HEK293 (cell line): ENCODE measurements around the gene ROM1.

Experiments
- GLIS2 ChIP-seq: fragments of 450-650 bp; formaldehyde crosslinking; IDR thresholded peaks from 2 replicates; pipeline ENCODE4 v1.5.1; 2016; ENCODE audit warnings: missing biosample characterization, missing genetic modification characterization
- IKZF3 ChIP-seq: fragments of 450-650 bp; IDR thresholded peaks from 2 replicates; pipeline ENCODE4 v1.5.0; 2018; ENCODE audit warnings: missing biosample characterization, mild to moderate bottlenecking, missing genetic modification characterization, moderate library complexity
- KLF16 ChIP-seq: fragments of 450-650 bp; formaldehyde crosslinking; IDR thresholded peaks from 2 replicates; pipeline ENCODE4 v1.5.1; 2017; ENCODE audit warnings: missing biosample characterization, missing genetic modification characterization
- ZBTB20 ChIP-seq: fragments of 450-650 bp; formaldehyde crosslinking; IDR thresholded peaks from 2 replicates; pipeline ENCODE4 v1.5.1; 2016; ENCODE audit warnings: missing biosample characterization, missing genetic modification characterization
- ZBTB44 ChIP-seq: fragments of 450-650 bp; IDR thresholded peaks from 2 replicates; pipeline ENCODE4 v1.5.1; 2018; ENCODE audit warnings: missing biosample characterization, mild to moderate bottlenecking, missing genetic modification characterization
- ZNF214 ChIP-seq: fragments of 450-650 bp; formaldehyde crosslinking; IDR thresholded peaks from 2 replicates; pipeline ENCODE4 v1.5.1; 2017; ENCODE audit warnings: missing biosample characterization, mild to moderate bottlenecking, missing genetic modification characterization, borderline replicate concordance
- ZNF24 ChIP-seq: fragments of 450-650 bp; formaldehyde crosslinking; IDR thresholded peaks from 2 replicates; pipeline ENCODE4 v1.5.1; 2016; ENCODE audit warnings: missing biosample characterization, missing genetic modification characterization
- ZNF248 ChIP-seq: fragments of 450-650 bp; formaldehyde crosslinking; IDR thresholded peaks from 2 replicates; pipeline ENCODE4 v1.5.1; 2017; ENCODE audit warnings: missing biosample characterization, missing genetic modification characterization
- ZNF335 ChIP-seq: fragments of 450-650 bp; formaldehyde crosslinking; conservative IDR thresholded peaks from 2 replicates; pipeline ENCODE4 v1.5.1; 2016; ENCODE audit warnings: missing biosample characterization, missing genetic modification characterization
- ZNF354C ChIP-seq: fragments of 450-650 bp; formaldehyde crosslinking; IDR thresholded peaks from 2 replicates; pipeline ENCODE4 v1.5.1; 2016; ENCODE audit warnings: missing biosample characterization, missing genetic modification characterization, low read depth, borderline replicate concordance
- ZNF394 ChIP-seq: fragments of 450-650 bp; formaldehyde crosslinking; IDR thresholded peaks from 2 replicates; pipeline ENCODE4 v1.5.1; 2016; ENCODE audit warnings: missing biosample characterization, missing genetic modification characterization, mild to moderate bottlenecking, moderate library complexity, borderline replicate concordance
- ZNF398 ChIP-seq: fragments of 450-650 bp; formaldehyde crosslinking; IDR thresholded peaks from 2 replicates; pipeline ENCODE4 v1.5.1; 2017; ENCODE audit warnings: missing biosample characterization, missing genetic modification characterization
- ZNF521 ChIP-seq: fragments of 450-650 bp; formaldehyde crosslinking; IDR thresholded peaks from 2 replicates; pipeline ENCODE4 v1.5.1; 2017; ENCODE audit warnings: missing biosample characterization, mild to moderate bottlenecking, missing genetic modification characterization
- ZNF530 ChIP-seq: fragments of 450-650 bp; formaldehyde crosslinking; IDR thresholded peaks from 2 replicates; pipeline ENCODE4 v1.5.1; 2016; ENCODE audit warnings: low read depth, missing biosample characterization, missing genetic modification characterization
- ZNF621 ChIP-seq: fragments of 450-650 bp; formaldehyde crosslinking; IDR thresholded peaks from 2 replicates; pipeline ENCODE4 v1.5.1; 2017; ENCODE audit warnings: missing biosample characterization, missing genetic modification characterization
- ZNF623 ChIP-seq: fragments of 450-650 bp; formaldehyde crosslinking; IDR thresholded peaks from 2 replicates; pipeline ENCODE4 v1.5.1; 2016; ENCODE audit warnings: missing biosample characterization, missing genetic modification characterization
- ZNF654 ChIP-seq: fragments of 450-650 bp; formaldehyde crosslinking; IDR thresholded peaks from 2 replicates; pipeline ENCODE4 v1.5.1; 2016; ENCODE audit warnings: low read depth, missing biosample characterization, missing genetic modification characterization

ROM1 gene

GRCh38 chr11:62664405-62665074 is 51.5 kb downstream of the ROM1 start (continued):
- TF ChIP-seq ZNF623 (tag by site-specific recombination) = no peak
- no peak for TF ChIP-seq ZNF214 (tag by site-specific recombination)
- no peak for TF ChIP-seq ZNF621 (tag by site-specific recombination)
- no peak for TF ChIP-seq ZNF530 (tag by site-specific recombination)
- TF ChIP-seq ZNF394 = 0 out of 2 replicates have a peak, but pooled peaks have one; percentile 11
- no peak for TF ChIP-seq IKZF3
- peak; percentile 41; the same call in 1 of the 2 replicates for TF ChIP-seq ZNF335 (tag by site-specific recombination)
- no peak for TF ChIP-seq ZNF24 (tag by site-specific recombination)
- TF ChIP-seq ZNF354C (tag by site-specific recombination) = no peak
- TF ChIP-seq ZNF248 = no peak
- no peak for TF ChIP-seq ZNF398
- TF ChIP-seq GLIS2 (tag by site-specific recombination) = peak; percentile 41; the same call in 1 of the 2 replicates
- no peak for TF ChIP-seq ZBTB44
- TF ChIP-seq ZBTB20 (tag by site-specific recombination) = peak; percentile 89
- no peak for TF ChIP-seq ZNF654 (tag by site-specific recombination)
- TF ChIP-seq KLF16 (tag by site-specific recombination) = no peak
- no peak for TF ChIP-seq ZNF521 (tag by site-specific recombination)
